ENCODE results near the gene ZP3.
"Not testable (repeated sequence)": the region's sequence is repeated elsewhere in the genome, so short reads cannot be mapped to it uniquely, and the experiment has no call there.

Gene ZP3

DNA sequence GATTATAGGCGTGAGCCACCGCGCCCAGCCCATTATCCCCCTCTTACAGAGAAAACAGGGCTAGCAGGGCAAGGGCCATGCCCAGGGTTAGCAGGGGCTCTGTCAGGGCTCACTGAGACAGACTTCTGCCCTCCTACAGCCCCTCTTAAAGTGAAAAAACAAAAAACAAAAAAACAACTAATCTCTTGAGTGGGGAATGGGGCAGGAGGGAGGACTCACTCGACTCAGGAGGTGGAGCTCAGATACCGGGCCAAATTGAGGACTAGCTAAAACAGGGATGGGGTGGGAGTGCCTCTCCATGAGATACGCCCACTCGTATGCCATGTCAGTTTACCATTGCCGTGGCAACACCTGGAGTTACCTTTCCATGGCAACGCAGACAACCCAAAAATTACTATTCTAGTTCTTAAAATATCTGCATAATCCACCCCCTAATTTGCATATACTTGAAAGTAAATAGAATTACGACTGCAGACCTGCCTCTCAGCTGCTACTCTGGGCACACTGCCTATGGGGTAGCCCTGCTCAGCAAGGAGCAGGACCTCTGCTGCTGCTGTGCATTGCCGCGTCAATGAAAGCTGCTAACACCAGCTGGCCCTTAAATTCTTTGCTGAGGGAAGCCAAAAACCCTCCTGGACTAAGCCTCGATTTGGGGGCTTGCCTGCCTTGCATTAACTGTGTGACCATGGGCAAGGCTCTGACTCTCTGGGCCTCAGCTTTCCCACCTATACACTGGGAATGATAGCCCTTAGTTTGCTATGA lies 28.6 kb upstream of the ZP3 start:
- no peak overlapping the region for H3K4me3 ChIP-seq (ENCODE audit: control insufficient read depth, low read depth, low read length)
- TF ChIP-seq, protein P1, sequence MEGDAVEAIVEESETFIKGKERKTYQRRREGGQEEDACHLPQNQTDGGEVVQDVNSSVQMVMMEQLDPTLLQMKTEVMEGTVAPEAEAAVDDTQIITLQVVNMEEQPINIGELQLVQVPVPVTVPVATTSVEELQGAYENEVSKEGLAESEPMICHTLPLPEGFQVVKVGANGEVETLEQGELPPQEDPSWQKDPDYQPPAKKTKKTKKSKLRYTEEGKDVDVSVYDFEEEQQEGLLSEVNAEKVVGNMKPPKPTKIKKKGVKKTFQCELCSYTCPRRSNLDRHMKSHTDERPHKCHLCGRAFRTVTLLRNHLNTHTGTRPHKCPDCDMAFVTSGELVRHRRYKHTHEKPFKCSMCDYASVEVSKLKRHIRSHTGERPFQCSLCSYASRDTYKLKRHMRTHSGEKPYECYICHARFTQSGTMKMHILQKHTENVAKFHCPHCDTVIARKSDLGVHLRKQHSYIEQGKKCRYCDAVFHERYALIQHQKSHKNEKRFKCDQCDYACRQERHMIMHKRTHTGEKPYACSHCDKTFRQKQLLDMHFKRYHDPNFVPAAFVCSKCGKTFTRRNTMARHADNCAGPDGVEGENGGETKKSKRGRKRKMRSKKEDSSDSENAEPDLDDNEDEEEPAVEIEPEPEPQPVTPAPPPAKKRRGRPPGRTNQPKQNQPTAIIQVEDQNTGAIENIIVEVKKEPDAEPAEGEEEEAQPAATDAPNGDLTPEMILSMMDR (IDR thresholded peaks at IDR 0.05; ENCODE audit: control insufficient read depth, insufficient read depth, low read depth, low read length, missing control alignments) = no peak
- DNase-seq (ENCODE audit: low read depth) = no peak

DNA sequence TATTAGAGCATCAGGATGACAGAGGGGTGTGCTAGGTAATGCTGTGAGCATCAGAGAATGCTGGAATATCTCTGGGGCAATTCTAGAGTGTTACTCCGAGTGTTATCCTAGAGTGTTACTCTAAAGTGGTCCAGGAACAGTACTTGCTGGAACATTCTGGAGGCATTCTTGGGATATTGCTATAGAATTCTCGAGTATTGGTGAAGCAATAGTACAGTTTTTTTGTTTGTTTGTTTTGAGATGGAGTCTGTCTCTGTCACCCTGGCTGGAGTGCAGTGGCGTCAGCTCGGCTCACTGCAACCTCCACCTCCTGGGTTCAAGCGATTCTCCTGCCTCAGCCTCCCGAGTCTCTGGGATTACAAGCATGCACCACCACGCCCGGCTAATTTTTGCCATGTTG lies 27.9 kb upstream of the ZP3 start:
- H3K4me3 ChIP-seq (ENCODE audit: control insufficient read depth, low read depth, low read length) = no peak overlapping the region
- DNase-seq (ENCODE audit: low read depth) = no peak
- TF ChIP-seq, protein P1 (IDR thresholded peaks at IDR 0.05; ENCODE audit: control insufficient read depth, insufficient read depth, low read depth, low read length, missing control alignments) = no peak

DNA sequence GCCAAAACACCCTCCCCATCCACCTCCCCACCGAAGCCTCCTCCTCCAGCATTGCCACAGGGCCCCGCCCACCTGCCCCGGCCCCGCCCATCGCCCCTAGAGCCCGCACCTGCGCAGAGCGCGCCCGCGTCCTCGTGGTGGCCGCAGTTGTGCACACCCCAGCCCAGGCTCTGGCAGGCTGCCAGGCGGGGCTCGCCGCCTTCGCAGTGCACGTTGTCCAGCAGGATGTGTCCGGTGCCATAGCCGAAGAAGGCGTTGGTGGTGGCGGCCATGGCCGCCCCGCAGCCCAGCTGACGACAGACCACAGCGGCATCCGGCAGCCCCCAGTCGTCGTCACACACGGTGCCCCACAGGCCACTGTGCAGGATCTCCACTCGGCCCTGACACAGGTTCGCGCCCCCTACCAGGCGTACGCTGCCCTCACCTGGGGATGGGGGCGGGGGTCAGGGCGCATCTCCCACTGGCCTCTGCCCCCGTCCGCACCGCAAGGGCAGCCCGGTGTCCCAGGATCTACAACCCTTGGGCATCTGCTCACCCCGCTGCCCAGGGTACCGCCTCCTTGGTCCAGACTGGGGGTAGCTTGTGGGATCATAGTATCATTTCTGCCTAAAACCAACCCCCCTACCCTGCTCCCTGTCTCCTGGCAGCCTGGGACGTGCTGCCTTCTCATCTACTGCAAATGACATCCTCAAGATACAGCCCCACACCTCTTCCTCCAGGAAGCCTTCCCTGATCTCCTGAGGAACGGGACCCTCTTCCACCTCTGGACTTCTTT lies 27.2 kb upstream of the ZP3 start:
- H3K4me3 ChIP-seq (ENCODE audit: control insufficient read depth, low read depth, low read length) = peak overlapping the region; percentile 32
- TF ChIP-seq, protein P1 (IDR thresholded peaks at IDR 0.05; ENCODE audit: control insufficient read depth, insufficient read depth, low read depth, low read length, missing control alignments) = no peak
- DNase-seq (ENCODE audit: low read depth) = no peak

DNA sequence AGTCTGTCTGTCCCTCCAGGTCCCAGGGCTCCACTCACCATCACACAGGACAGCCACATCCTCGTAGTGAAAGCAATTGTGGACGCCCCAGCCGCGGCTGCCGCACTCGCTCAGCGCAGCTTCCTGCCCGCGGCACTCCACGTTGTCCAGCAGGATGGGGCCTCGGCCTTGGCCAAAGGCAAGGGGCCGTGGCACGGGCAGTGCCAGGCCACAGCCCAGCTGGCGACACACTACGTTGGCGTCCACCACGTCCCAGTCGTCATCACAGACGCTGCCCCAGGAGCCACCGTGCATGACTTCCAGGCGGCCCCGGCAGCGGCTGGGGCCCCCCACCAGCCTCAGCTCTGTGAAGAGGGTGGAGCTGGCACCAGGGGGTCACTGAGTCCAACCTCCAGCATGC lies 24.5 kb upstream of the ZP3 start:
- TF ChIP-seq, protein P1 (IDR thresholded peaks at IDR 0.05; ENCODE audit: control insufficient read depth, insufficient read depth, low read depth, low read length, missing control alignments) = no peak
- no peak overlapping the region for H3K4me3 ChIP-seq (ENCODE audit: control insufficient read depth, low read depth, low read length)
- DNase-seq (ENCODE audit: low read depth) = no peak

DNA sequence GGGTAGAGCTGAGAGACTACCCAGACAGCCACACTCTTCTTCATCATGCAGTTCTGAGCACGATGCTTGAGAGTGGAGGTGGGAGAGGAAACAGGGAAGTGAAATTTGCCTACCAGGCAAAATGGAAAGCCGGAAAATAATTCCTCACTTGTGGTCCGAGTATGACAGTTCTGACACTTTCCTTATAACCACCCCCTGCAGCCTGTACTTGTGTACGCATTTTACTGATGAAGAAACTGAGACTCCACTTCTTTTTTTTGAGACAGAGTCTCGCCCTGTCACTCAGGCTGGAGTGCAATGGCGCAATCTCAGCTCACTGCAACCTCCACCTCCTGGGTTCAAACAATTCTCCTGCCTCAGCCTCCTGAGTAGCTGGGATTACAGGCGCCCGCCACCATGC lies 21.7 kb upstream of the ZP3 start:
- not testable (repeated sequence) for H3K4me3 ChIP-seq (ENCODE audit: control insufficient read depth, low read depth, low read length); DNase-seq (ENCODE audit: low read depth)

DNA sequence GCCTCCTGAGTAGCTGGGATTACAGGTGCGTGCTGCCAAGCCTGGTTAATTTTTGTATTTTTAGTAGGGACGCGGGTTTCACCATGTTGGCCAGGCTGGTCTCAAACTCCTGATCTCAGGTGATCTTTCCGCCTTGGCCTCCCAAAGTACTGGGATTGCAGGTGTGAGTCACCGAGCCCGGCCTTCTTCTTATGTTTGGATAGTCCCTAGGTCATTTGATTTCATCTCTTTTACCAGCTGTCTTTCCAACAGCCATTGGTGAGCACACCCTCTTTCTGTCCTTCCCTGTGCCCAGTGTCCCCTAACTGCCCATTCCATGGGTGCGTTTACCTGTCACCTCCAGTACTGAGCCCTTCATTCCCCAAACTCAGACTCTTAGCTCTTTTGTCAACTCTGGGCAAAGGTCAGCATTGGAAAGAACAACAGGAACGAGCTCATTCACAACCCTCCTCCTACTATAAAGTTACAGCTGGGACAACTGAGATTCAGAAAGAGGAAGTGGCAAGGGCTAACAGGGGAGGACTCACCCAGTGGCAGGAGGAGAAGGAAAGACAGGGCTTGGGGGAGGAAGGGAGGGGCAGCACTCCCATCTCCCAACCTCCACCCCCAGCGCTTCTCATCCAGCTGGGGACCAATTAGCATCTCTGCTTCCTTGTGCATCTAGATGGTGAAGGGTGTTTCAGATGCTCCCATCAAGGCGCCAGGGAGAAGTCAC lies 20.8 kb upstream of the ZP3 start:
- TF ChIP-seq, protein P1 (IDR thresholded peaks at IDR 0.05; ENCODE audit: control insufficient read depth, insufficient read depth, low read depth, low read length, missing control alignments) = no peak
- DNase-seq (ENCODE audit: low read depth) = no peak
- no peak overlapping the region for H3K4me3 ChIP-seq (ENCODE audit: control insufficient read depth, low read depth, low read length)

DNA sequence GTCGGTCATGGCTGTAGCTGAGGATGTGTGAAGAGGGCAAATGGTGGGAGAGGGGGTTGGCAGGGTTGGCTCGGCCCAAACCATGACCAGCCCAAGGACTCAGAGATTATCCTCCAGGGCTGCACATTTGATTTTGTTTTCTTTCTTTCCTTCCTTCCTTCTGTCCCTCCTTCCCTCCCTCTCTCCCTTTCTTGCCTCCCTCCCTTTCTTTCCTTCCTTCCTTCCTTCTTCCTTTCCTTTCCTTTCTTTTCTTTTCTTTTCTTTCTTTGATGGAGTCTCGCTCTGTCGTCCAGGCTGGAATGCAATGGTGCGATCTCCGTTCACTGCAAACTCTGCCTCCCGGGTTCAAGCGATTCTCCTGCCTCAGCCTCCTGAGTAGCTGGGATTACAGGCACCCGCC lies 19.0 kb upstream of the ZP3 start:
- H3K4me3 ChIP-seq (ENCODE audit: control insufficient read depth, low read depth, low read length) = no peak overlapping the region
- no peak for DNase-seq (ENCODE audit: low read depth)
- TF ChIP-seq, protein P1 (IDR thresholded peaks at IDR 0.05; ENCODE audit: control insufficient read depth, insufficient read depth, low read depth, low read length, missing control alignments) = no peak
